Panc1 (cell line): ENCODE data around the gene SOCS2. TPM values are rescaled to one million over a fixed set of nuclear protein-coding genes. Genes with fewer than 3 reads are reported as not detected.
A peak's percentile ranks its signal among the peaks of the same experiment; 100 is the strongest.
"Not testable (repeated sequence)": the region's sequence is repeated elsewhere in the genome, so short reads cannot be mapped to it uniquely, and the experiment has no call there.

Source experiments
- ATAC-seq: fragments of 200-7000 bp; cut with Tn5 transposase; 2 replicates; pipeline ENCODE4 v1.9.1; 2020; ENCODE audit warnings: mild to moderate bottlenecking, moderate library complexity
- BruUV-seq: library from RNA; stranded (reverse); fragments of 400-500 nt; replicated peaks from 2 replicates; lab custom pipeline; 2021; lab: Mats Ljungman, UMichigan
- CTCF ChIA-PET: fragments of 300-600 bp; sonication (Branson Sonifier 250); formaldehyde crosslinking; loops from one replicate; lab custom pipeline; 2022; ENCODE audit warnings: antibody characterized with exemption; lab: Charles Lee
- POLR2A ChIA-PET: fragments of 300-600 bp; sonication (Branson Sonifier 250); formaldehyde crosslinking; loops from one replicate; lab custom pipeline; 2022; ENCODE audit warnings: antibody characterized with exemption; lab: Charles Lee
- DNase-seq: peaks from one replicate; pipeline ENCODE4 v3.0.0-alpha.2; 2010; ENCODE audit warnings: low read depth, low spot score
- H3K27ac ChIP-seq: 2 replicates; pipeline ENCODE4 v1.5.1; 2011; ENCODE audit warnings: mild to moderate bottlenecking, low read length, inconsistent platforms
- H3K27me3 ChIP-seq: fragments of 200-500 bp; sonication (Bioruptor generic); 2 replicates; pipeline ENCODE4 v1.6.0; 2014; ENCODE audit warnings: low read length, inconsistent platforms; ENCODE audit not compliant: control insufficient read depth, insufficient read depth
- H3K36me3 ChIP-seq: fragments of 200-500 bp; sonication (Bioruptor generic); 2 replicates; pipeline ENCODE4 v1.5.1; 2014; ENCODE audit warnings: inconsistent platforms, mild to moderate bottlenecking, low read length, moderate library complexity; ENCODE audit not compliant: control insufficient read depth, insufficient read depth
- H3K4me1 ChIP-seq: 2 replicates; pipeline ENCODE4 v1.5.1; 2011; ENCODE audit warnings: inconsistent platforms, mild to moderate bottlenecking, low read length, moderate library complexity; ENCODE audit not compliant: control insufficient read depth, insufficient read depth
- H3K4me3 ChIP-seq, 2 experiments: 2 replicates each; pipeline ENCODE4 v1.5.1; 2011 to 2012; ENCODE audit warnings: low read depth in 2 of 2, low read length in 2 of 2, mild to moderate bottlenecking in 2 of 2, inconsistent platforms in 1 of 2, moderate library complexity in 1 of 2
- H3K9me3 ChIP-seq: fragments of 200-500 bp; sonication (Bioruptor generic); 2 replicates; pipeline ENCODE4 v1.5.1; 2014; ENCODE audit warnings: low read depth, mild to moderate bottlenecking, inconsistent platforms, low read length, moderate library complexity; ENCODE audit not compliant: control insufficient read depth, insufficient read depth
- CTCF ChIP-seq: fragments of 450-650 bp; IDR thresholded peaks from 2 replicates; pipeline ENCODE4 v1.5.1; 2017; ENCODE audit warnings: mild to moderate bottlenecking
- POLR2AphosphoS5 ChIP-seq: IDR thresholded peaks from 2 replicates; pipeline ENCODE4 v1.6.1; 2012; ENCODE audit warnings: mild to moderate bottlenecking, low read depth, low read length, moderate library complexity
- SIN3A ChIP-seq: IDR thresholded peaks from 2 replicates; pipeline ENCODE4 v1.6.1; 2012; ENCODE audit warnings: low read depth, mild to moderate bottlenecking, low read length, moderate library complexity, borderline replicate concordance; ENCODE audit not compliant: insufficient read depth
- TCF7L2 ChIP-seq: IDR thresholded peaks from 2 replicates; pipeline ENCODE4 v1.6.1; 2011; ENCODE audit warnings: mild to moderate bottlenecking, low read depth, low read length, inconsistent platforms
- in situ Hi-C: cut with HindIII; loops from 2 replicates; pipeline ENCODE4 v1.10.0; 2016; ENCODE audit warnings: low sequenced_read_pairs, low pct_unique_long_range_greater_than_20kb
- intact Hi-C: fragments of 100-400 bp; cut with micrococcal nuclease; formaldehyde crosslinking; loops from one replicate; pipeline ENCODE4 v1.10.0; 2022; ENCODE audit not compliant: unreplicated experiment
- total RNA-seq: library from RNA; stranded (reverse); gene quantifications from one replicate; pipeline ENCODE4 v1.2.1, GENCODE V29; 2021; ENCODE audit not compliant: unreplicated experiment
- TF ChIP-seq, protein P1 (sequence below), 2 experiments: IDR thresholded peaks; 2 replicates each; pipeline ENCODE4 v1.6.1; 2011 to 2012; ENCODE audit warnings: low read depth in 2 of 2, control low read depth in 1 of 2, low read length in 1 of 2, mild to moderate bottlenecking in 1 of 2, moderate library complexity in 1 of 2; ENCODE audit not compliant: insufficient read depth in 1 of 2

SOCS2 gene
- total RNA-seq, 1 experiment from 2014 or later = 33.8 TPM

- peaks cover 7% of the 10 kb centered on the region; the same call in 1 of the 2 replicates for H3K9me3 ChIP-seq
- peak; percentile 75 for TF ChIP-seq POLR2AphosphoS5
- no peak for TF ChIP-seq TCF7L2
- in situ Hi-C loops (no loop called here), intact Hi-C loops (no loop called here)
- ATAC-seq = peak; percentile 98
- peak; percentile 80 for DNase-seq
- peak overlapping the region; percentile 62 for H3K27ac ChIP-seq
- ChIA-PET CTCF (interaction anchor here (0.7 kb wide), 1 partner anchor 122 kb away, joined by 5 read pairs; no protein-coding TSS in a partner anchor), POLR2A (no interaction called here)
- H3K27me3 ChIP-seq = no peaks in the 10 kb centered on the region
- peaks cover 6% of the 10 kb centered on the region; the same call in 1 of the 2 replicates for H3K4me1 ChIP-seq
- H3K36me3 ChIP-seq = no peaks in the 10 kb centered on the region
- no TSS peak for BruUV-seq
- no peak overlapping the region for H3K4me3 ChIP-seq
These were observed 52.3 kb downstream of the SOCS2 start for GRCh38 chr12:93624595-93625294.

- H3K4me3 ChIP-seq, DNase-seq, intact Hi-C loops, H3K4me1 ChIP-seq, BruUV-seq, H3K27me3 ChIP-seq, CTCF ChIA-PET, POLR2A ChIA-PET, H3K36me3 ChIP-seq, in situ Hi-C loops, H3K9me3 ChIP-seq: not testable (repeated sequence)
- peak overlapping the region; percentile 62 for H3K27ac ChIP-seq
- ATAC-seq = peak; percentile 44
These were observed 52.8 kb downstream of the SOCS2 start for GRCh38 chr12:93625295-93625645.

DNA sequence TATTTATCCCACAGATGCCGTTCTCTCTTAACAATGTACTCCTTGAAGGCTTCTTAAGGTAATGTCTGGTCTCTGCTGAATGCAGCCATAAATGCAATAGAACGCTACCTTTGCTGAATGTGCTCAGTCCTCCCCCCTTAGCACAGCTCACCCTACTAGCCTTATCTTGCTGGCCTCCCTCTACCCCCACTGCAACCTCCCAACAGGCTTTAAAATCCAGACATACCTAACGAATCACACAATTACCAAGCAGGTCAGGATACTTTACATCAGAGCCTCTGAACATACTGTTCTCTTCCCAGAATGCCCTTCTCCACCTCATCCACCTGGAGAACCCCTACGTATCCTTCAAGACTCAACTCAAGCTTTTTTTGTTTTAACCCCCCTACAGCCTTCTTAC, 53.7 kb downstream of the SOCS2 start:
- H3K36me3 ChIP-seq = no peaks in the 10 kb centered on the region
- no peaks in the 10 kb centered on the region for H3K27me3 ChIP-seq
- H3K9me3 ChIP-seq = peaks cover 12% of the 10 kb centered on the region; the same call in 1 of the 2 replicates
- DNase-seq (no peak), ATAC-seq (no peak)
- POLR2A ChIA-PET = no interaction called here
- TF ChIP-seq SIN3A = no peak
- no peak for TF ChIP-seq POLR2AphosphoS5
- TF ChIP-seq, protein P1, sequence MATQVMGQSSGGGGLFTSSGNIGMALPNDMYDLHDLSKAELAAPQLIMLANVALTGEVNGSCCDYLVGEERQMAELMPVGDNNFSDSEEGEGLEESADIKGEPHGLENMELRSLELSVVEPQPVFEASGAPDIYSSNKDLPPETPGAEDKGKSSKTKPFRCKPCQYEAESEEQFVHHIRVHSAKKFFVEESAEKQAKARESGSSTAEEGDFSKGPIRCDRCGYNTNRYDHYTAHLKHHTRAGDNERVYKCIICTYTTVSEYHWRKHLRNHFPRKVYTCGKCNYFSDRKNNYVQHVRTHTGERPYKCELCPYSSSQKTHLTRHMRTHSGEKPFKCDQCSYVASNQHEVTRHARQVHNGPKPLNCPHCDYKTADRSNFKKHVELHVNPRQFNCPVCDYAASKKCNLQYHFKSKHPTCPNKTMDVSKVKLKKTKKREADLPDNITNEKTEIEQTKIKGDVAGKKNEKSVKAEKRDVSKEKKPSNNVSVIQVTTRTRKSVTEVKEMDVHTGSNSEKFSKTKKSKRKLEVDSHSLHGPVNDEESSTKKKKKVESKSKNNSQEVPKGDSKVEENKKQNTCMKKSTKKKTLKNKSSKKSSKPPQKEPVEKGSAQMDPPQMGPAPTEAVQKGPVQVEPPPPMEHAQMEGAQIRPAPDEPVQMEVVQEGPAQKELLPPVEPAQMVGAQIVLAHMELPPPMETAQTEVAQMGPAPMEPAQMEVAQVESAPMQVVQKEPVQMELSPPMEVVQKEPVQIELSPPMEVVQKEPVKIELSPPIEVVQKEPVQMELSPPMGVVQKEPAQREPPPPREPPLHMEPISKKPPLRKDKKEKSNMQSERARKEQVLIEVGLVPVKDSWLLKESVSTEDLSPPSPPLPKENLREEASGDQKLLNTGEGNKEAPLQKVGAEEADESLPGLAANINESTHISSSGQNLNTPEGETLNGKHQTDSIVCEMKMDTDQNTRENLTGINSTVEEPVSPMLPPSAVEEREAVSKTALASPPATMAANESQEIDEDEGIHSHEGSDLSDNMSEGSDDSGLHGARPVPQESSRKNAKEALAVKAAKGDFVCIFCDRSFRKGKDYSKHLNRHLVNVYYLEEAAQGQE (IDR thresholded peaks at IDR 0.05; ENCODE audit: insufficient read depth in 1 of 2, low read depth in 2 of 2, low read length in 1 of 2) = no peak
- TF ChIP-seq CTCF = no peak
- TF ChIP-seq TCF7L2 = no peak
- intact Hi-C loops = no loop called here
- in situ Hi-C loops = no loop called here
- 0 out of 2 replicates have a peak overlapping the region, but pooled peaks have one; percentile 5 for H3K27ac ChIP-seq
- CTCF ChIA-PET = no interaction called here
- no TSS peak for BruUV-seq
- H3K4me3 ChIP-seq = no peak overlapping the region
- peaks cover 6% of the 10 kb centered on the region; the same call in 1 of the 2 replicates for H3K4me1 ChIP-seq

Other genes with a start within 250 kb of the SOCS2 start
- gene NUDT4, start 194.8 kb upstream of the SOCS2 start, total RNA-seq = 45.7 TPM
- gene UBE2N, start 130.7 kb upstream of the SOCS2 start, total RNA-seq = 150 TPM
- gene MRPL42, start 105.2 kb upstream of the SOCS2 start, total RNA-seq = 92.4 TPM
- gene CRADD, start 104.7 kb downstream of the SOCS2 start, total RNA-seq = 7.0 TPM